GM19438 (cell line): ENCODE results near the gene CLEC19A.

Experiments used
- ATAC-seq: cut with Tn5 transposase; IDR thresholded peaks from one replicate; pipeline ENCODE4 v1.9.1; 2021; ENCODE audit warnings: low read depth; ENCODE audit not compliant: unreplicated experiment

The CLEC19A gene

DNA sequence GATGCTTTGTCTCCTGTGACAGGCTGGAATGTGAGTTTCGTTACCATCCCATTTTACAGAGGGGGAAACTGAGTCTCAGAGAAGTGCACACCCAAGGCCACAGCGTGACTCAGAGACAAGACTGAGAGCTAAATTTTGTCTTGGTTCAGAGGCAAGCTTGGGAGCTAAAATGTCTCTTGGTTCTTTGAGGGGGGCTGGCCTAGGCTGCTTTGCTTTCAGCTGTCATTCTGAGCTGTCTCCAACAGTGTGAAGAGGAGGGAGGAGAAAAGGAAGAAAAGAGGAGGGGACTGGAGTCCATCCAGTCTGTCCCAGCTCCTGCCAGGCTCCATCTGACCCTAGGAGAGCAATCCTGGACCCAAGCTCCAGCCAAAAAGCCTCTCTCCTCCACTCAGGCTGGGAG, at the start of gene CLEC19A:
Gene CLEC19A (plus strand): TSS at position 301 of the 400 bp plus-strand sequence. CDS start 121 bp downstream, outside the sequence.
- no peak for ATAC-seq

DNA sequence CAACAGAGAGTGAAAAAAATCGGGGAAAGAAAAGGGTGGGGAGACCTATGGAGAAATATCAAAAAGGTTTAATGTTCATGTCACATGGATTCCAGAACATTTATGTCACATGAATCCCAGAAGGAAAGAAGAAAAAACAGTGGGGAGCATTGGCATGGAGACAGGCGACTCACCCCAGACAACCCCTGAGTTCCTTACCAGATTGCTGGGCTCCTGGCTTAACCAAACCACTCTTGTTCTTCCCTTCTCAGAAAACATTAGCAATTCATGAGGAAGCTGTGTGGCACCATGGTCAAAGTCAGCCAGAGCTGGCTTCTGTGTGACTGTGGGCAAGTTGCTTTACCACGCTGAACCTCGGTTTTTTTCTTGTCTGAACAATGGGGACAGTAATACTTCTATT, 49.6 kb upstream of the CLEC19A start:
- ATAC-seq = no peak

DNA sequence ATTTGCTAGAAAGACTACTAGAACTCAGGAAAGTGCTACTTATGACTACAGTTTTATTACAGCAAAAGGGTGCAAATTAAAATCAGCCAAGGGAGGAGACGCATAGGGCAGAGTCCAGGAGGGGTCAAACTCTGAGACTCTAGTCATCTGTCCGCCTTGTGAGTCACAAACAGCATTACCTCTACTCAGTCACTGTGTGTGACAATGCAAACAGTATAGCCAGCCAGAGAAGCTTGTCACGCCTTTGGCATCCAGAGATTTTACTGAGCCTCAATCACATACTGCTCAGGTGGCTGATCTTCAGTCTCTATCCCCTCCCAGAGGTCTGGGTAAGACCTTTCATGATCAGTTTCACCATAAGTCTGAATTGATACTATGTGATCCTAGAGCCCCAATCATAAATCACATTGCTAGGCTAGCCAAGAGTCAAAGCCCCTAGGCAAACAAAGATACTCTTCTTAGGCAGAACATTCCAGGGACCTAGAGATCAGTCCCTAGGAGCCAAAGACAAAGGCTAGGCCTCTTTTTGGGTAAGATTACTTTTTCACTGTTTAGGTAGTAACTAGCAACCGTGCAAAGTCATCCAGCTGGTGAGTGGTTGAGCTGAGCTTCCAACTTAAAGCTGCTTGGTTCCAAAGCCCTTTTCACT, 48.8 kb upstream of the CLEC19A start:
- no peak for ATAC-seq

DNA sequence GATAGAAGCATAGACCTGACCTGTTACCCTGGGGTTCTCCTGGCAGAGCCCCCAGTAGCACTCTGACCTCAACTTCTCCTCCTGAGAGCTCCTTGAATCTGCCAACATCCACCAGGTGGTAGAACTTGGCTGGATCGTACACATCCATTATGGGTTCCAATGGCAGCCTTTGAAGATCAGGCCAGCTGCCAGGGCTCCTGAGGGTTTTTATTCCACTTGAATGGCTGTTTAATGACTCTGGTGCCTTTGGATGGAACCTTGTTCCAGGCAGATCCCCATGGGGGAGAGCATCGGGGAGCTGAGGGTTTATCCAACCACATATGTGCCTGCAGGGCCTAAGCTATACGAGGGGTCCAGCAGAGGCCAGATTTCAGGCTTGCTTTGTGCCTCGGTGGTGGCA, 47.1 kb upstream of the CLEC19A start:
- ATAC-seq = no peak

DNA sequence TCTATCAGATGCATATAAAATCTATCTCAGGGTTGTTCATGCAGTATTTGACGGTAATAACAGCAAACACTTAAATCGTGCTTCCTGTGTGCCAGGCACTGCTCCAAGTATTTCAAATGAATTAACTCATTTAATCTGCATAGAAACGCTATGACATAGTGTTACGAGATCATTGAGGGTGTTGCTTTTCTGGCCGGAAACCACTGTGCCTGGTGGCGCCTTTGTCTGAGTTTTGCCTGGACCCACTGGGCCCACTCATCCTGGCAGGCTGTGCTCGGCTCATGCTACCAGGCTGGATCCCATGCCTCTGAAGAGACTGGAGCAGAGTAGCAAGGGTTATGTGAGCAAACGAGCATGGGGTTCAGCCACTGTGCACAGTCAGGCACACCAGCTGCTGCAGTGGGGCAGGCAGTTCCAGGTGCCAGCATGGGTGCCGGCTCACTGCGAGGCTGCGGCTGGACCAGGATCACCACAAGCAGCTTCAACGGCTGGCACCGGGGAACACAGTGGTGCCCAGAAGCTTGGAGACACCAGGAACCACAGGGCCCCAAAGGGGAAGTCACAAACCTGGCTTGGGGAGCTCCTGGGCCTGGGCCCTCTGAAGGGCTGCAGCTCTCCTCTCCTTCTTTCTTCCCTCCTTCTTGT, 45.9 kb upstream of the CLEC19A start:
- ATAC-seq = no peak

DNA sequence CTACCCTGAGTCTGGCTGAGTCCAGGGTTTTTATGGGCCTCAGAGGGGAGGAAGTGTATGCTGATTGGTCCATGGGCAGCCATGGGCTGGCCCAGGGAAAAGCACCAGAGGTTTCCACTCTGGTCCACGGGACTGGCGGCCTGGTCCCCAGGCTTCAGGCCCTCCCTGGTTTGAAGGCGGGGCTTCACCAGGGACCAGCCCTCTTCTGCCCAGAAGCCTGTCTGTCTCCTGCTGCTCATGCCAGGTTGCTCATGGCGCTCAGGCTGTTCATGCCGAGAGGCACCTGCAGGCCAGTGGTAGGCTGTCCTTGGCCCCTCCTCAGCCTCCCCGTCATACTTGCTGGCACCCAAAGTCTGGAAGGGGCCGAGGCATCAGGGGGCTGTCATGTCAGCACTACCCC, 45.0 kb upstream of the CLEC19A start:
- ATAC-seq = no peak

DNA sequence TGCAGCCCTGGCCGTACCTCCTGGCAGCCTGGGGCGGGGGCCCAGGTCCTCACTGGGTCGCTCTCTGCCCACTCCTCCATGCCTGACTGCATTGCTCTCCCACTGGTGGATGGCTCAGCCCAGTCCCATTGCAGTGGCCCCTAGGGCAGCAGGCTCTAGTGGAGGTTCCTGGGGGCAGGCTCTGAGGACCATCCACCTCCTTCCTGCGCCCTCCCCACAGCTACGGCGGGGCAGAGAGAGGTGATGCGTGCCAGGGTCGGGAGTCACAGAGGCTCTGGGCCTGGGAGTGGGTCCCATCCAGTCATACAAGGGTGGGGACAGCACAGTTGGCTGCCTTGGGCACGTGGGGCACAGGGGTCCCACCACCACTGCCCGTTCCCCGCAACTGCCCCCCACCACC, 44.0 kb upstream of the CLEC19A start:
- no peak for ATAC-seq

DNA sequence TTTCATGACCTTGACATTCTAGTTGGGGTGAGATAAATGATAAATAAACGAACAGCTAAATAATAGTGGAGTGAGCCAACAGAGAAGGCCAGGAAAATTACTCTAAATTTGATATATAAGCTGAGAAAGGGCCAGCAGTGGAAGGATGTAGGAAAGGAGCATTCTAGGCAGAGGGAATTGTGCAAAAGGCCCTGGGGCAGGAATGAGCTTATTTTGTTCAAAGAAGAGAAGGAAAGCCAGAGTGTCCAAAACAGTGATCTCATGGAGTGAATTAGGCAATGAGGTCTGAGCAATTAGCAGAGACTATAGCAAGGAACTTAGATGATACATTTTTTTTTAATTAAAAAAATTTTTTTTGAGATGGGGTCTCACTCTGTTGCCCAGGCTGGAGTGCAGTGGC, 43.3 kb upstream of the CLEC19A start:
- no peak for ATAC-seq

DNA sequence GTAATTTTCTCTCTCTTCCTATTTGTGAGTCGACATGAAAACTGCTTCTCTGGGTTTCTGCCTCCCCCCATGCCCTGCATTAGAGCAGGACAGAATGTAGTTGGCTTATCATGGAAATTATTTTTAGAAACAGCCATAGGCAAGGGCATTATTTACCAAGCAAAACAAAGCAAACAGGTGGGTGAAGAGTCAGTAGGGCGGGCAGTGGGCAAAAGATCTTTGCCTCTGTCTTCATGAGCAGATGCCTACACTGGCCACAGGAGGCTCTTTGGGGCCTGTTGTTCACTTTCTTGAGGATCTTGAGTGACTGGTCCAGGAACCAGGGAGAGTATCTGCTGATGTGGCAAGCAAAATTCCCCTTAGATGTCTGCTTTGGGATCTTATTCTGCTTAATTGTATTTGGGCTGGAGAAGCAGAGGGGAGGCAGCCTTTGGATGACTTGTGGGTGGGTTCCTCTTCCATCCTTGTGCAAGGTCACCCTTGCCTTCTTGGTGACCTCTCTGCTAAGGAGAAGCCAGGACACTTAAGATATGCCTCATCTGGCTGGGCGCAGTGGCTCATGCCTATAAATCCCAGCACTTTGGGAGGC, 42.5 kb upstream of the CLEC19A start:
- ATAC-seq = no peak

DNA sequence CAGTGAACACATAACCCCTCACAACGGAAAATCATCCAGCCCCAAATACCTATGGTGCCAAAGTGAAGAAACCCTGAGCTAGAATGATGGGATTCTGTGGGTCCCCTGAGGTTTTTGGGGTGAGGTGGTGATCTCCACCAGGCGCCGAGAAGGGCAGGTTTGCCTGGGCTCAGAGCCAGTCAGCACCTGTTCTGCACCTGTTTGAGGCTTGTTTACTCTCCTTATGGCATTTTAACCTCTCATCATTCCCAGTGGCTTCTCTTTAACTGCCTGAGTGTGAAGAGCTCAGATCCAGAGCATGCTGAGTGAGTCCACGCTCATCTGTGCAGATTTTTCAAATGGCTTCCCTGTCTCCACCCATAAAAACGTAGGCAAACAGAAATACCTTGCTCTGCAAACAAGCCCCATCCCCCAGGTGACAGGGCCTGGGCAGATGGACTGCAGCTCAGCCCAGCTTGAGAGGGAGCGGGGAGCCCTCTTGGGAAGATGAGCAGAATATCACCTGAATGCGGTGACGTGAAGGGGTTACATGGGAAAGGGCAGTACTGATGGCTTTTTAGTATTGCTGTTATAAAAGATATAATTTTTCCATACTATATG, 40.1 kb upstream of the CLEC19A start:
- no peak for ATAC-seq

DNA sequence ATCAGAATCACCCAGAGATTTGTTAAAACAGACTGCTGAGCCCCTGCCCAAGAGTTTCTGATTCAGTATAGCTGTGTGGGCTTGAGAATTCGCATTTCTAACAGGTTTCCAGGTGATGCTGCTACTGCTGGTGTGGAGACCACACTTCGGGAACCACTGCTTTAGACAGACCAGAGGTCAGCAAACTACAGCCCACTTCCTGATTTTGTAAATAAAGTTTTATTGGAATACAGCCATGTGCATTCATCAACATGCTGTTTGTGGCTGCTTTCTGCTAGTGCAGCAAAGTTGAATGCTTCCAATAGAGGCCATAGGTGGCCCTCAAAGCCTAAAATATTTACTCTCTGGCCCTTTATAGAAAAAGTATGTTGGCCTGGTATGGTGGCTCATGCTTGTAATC, 32.6 kb upstream of the CLEC19A start:
- no peak for ATAC-seq

DNA sequence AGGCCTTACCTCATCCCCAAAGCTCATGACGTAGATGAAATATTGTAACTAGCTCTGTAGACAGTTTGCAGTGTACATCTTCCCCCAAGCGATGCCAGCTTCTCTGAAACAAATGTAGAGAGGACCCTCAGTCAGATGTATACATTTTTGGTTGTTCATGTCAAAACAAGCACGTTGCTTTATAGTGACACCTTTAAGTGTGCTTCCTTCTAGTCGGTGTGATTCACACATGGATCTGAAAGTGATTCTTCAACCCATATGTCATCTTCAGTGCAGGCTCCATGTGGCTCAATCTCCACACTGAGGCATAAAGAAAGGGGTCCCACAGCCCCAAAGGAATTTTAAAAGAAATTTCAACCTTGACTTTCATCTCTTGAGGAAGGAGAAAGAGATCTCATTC, 30.9 kb upstream of the CLEC19A start:
- ATAC-seq = no peak

DNA sequence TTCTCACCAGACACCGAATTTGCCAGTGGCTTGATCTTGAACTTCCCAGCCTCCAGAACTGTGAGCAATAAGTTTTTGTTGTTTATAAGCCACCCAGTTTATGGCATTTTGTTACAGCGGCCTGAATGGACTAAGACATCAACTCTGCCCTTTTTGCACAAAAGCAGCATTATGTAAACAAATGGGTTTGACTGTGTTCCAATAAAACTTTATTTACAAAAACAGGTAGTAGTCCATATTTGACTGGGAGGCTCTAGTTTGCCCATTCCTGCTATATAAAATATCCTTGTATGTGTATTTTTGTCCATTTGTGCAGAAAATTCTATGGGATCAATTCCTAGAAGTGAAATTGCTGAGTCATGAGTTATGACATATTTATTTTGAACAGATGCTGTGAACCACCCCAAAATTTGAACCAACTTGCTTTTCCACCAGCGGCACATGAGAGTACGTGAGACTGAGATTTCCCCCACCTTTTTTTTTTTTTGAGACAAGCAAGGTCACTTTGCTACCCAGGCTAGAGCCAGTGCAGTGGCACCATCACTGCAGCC, 21.3 kb upstream of the CLEC19A start:
- no peak for ATAC-seq

DNA sequence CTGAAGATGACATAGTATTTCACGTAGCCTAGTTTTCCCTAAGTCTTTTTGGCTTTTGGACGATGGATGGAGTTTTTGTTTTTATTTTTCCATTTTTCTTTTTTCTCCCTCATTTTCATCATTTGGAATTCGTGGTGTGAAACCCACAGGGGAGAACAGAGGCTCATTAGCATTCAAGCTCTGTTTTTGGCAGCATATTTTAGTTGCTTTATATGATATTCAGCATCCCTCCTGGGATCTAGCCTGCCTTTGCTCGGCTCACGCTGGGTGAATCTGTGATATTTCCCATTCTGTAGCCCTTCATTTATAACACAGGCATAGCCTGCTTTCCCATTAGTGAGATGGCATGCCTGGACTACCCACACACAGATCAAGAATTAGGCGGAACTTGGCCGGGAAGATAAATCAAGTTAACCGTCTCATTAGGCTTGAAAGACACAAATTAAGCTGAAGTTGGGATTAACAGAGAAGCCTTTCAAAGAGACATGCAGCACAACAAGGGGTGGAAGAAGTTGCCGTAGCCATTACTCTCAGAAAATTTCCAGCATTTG, 20.1 kb upstream of the CLEC19A start:
- ATAC-seq = no peak

DNA sequence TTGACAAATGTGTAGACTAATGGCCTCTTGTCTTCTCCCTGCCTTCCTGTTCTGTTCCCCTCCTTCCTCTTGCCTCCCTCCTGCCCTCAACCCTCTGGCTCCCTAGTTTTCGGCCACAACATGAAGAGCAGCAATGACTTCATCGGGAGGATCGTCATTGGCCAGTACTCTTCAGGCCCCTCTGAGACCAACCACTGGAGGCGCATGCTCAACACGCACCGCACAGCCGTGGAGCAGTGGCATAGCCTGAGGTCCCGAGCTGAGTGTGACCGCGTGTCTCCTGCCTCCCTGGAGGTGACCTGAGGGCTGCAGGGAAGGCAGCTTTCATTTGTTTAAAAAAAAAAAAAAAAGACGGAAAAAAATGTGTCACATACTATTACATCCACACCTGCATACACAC, 18.8 kb upstream of the CLEC19A start:
- ATAC-seq = no peak

DNA sequence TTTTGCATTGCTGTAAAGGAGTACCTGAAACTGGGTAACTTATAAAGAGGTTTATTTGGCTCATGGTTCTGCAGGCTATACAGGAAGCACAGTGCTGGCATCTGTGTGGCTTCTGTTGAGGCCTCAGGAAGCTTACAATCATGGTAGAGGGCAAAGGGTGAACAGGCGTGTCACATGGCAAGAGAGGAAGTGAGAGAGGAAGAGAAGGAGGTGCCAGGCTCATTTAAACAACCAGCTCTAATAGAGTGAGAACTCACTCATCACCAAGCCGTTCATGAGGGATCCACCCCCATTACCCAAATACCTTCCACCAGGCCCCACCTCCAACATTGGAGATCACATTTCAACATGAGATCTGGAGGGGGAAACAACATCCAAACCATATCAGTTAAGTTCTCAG, 16.4 kb upstream of the CLEC19A start:
- no peak for ATAC-seq

DNA sequence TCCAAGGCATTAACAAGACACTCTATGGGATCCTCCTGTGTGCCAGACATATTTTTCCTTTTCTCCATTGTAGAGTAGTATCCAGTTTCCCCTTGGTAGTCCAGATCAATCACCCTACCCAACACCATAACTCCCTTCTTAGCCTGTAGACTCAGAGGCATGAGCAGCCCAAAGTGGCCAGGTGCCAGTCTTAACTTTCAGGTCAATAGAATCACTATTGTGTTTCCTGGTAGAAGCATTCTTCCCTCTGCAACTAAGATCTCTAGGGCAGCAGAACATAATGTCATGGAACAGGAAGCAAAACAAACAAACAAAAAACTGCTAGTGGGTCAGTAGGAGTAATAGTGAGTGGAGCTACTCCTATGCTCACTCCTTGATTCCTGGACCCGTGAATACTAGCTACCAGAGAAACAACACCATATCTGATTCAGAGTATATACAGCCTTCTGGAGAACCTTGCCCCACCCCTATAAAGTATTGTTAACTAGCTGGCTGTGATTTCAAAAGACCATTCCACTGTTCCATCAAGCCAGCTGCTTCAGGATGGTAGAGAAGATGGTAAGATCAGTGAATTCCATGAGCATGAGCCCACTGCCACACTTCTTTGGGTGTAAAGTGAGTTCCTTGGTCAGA, 11.2 kb upstream of the CLEC19A start:
- ATAC-seq = no peak

DNA sequence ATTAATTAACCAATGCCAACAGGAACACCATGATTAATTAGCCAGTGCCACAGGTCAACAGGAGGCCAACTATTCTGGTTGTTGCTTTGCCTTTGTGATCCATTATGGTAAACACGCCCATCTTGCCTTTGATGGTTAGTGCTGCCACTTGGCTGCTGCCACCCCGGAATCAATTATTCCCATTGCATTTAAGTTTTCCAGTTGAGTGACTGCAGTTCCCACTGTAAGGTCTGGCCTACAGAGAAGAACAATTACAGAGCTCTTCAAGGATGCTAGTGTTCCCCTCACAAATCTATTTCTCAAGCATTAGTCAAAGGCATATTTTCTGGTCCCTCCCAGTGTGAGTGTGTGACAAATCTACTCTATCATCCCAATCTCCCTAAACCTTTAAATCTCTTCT, 7.1 kb upstream of the CLEC19A start:
- ATAC-seq = no peak

DNA sequence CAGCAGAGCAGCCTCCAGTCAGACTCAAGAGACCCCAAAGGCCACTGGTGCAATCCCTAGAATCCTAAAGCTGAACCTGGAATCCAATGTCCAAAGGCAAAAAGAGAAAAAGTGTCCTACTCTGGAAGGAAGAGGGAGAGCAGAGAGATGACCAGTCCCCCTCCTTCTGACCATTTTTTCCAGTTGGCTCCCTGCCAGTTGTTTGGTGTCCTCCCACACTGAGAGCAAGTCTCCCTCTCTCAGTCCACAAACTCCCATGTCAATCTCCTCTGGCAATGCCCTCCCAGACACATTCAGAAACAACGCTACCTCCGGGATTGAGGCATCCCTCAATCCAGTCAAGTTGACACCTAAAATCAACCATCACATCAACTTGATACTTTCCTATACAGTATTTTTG, 4.3 kb upstream of the CLEC19A start:
- no peak for ATAC-seq

DNA sequence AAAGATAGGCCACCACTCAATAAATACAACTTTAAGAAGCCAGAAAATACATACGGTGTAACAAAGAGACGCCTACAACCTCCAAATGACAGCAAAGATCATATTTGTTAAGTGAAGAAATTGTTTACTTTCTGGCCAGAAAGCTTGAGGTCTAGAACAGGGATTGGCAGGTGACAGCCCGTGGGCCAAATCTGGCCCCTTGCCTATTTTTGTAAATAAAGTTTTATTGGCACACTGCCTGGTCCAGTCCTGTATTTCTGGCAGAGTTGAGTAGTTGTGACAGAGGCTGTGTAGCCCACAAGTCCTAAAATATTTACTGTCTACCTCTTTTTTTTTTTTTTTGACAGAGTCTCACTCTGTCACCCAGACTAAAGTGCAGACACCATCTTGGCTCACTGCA, 3.4 kb upstream of the CLEC19A start:
- ATAC-seq = no peak

DNA sequence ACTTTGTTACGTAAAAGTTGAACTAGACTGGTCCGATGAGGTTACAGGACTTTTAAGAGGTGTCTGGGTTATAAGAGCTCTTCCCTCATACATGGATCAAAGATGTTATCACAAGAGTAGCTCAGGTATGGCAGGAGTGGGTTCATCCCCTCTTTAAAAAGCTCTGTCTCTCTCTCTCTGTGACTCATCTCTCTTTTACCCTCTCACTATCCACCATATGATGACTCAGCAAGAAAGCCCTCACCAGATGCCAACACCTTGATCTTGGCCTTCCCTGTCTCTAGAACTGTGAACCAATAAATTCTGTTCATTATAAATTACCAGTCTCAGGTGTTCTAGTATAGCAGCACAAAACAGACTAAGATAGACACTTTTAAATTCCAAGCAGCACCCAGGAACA, 1.9 kb upstream of the CLEC19A start:
- no peak for ATAC-seq
